Occipital lobe (tissue), 2 donors: ENCODE data around the gene TBC1D22A. TPM values are rescaled to one million over a fixed set of nuclear protein-coding genes. Genes with fewer than 3 reads are reported as not detected.

Source experiments
- DNase-seq: peaks from one replicate; lab custom pipeline; 2025; lab: John Stamatoyannopoulos, UW
- total RNA-seq: library from RNA; depleted of rRNA; stranded (reverse); fragments of >200 nt; gene quantifications from one replicate; pipeline ENCODE4 v1.2.3, GENCODE V29; 2014

TBC1D22A gene
- total RNA-seq, 1 donor from 2014 or later, result 4.5 TPM

- DNase-seq, result no peak
Measured at GRCh38 chr22:46881373-46882118, 119.1 kb downstream of the TBC1D22A start.

- no peak for DNase-seq
Measured at GRCh38 chr22:46883092-46883910, 120.9 kb downstream of the TBC1D22A start.

- no peak for DNase-seq
Measured at GRCh38 chr22:46884365-46884764, 121.9 kb downstream of the TBC1D22A start.

GRCh38 chr22:46887978-46888377 is 125.5 kb downstream of the TBC1D22A start:
- no peak for DNase-seq

GRCh38 chr22:46890819-46891218 is 128.4 kb downstream of the TBC1D22A start:
- DNase-seq, result no peak

- no peak for DNase-seq
Measured at GRCh38 chr22:46891382-46891951, 129.0 kb downstream of the TBC1D22A start.

GRCh38 chr22:46892866-46893265 is 130.4 kb downstream of the TBC1D22A start:
- DNase-seq, result no peak

- no peak for DNase-seq
Measured at GRCh38 chr22:46893281-46894020, 131.0 kb downstream of the TBC1D22A start.

- DNase-seq, result peak; percentile 15
Measured at GRCh38 chr22:46894081-46894671, 131.7 kb downstream of the TBC1D22A start.

- no peak for DNase-seq
Measured at GRCh38 chr22:46894851-46895640, 132.6 kb downstream of the TBC1D22A start.

GRCh38 chr22:46895753-46896152 is 133.3 kb downstream of the TBC1D22A start:
- DNase-seq, result no peak

- no peak for DNase-seq
Measured at GRCh38 chr22:46896166-46896565, 133.7 kb downstream of the TBC1D22A start.

- no peak for DNase-seq
Measured at GRCh38 chr22:46896568-46897245, 134.3 kb downstream of the TBC1D22A start.

- no peak for DNase-seq
Measured at GRCh38 chr22:46897246-46897623, 134.8 kb downstream of the TBC1D22A start.

GRCh38 chr22:46900549-46900948 is 138.1 kb downstream of the TBC1D22A start:
- DNase-seq, result no peak

GRCh38 chr22:46902436-46902835 is 140.0 kb downstream of the TBC1D22A start:
- DNase-seq, result no peak

GRCh38 chr22:46902998-46903916 is 140.8 kb downstream of the TBC1D22A start:
- no peak for DNase-seq

GRCh38 chr22:46905415-46905814 is 143.0 kb downstream of the TBC1D22A start:
- DNase-seq, result no peak

- no peak for DNase-seq
Measured at GRCh38 chr22:46905834-46906233, 143.4 kb downstream of the TBC1D22A start.
